SK-MEL-5 (cell line): ENCODE results near the gene PRR16. TPM values are rescaled to one million over a fixed set of nuclear protein-coding genes. Genes with fewer than 3 reads are reported as not detected.
A peak's percentile ranks its signal among the peaks of the same experiment; 100 is the strongest.
"Not testable (repeated sequence)": the region's sequence is repeated elsewhere in the genome, so short reads cannot be mapped to it uniquely, and the experiment has no call there.

ENCODE experiments used
- DNase-seq: peaks from one replicate; pipeline ENCODE4 v3.0.0-alpha.2; 2016; ENCODE audit warnings: low read depth, low spot score
- in situ Hi-C: cut with HindIII; loops from 2 replicates; pipeline ENCODE4 v1.10.0; 2016; ENCODE audit warnings: low sequenced_read_pairs, high pct_unique_total_duplicates, low pct_unique_long_range_greater_than_20kb
- total RNA-seq: library from RNA; depleted of rRNA; stranded (reverse); fragments of >200 nt; shearing (Covaris generic); gene quantifications from 2 replicates; pipeline ENCODE4 v1.2.3, GENCODE V29; 2014

Gene PRR16
- total RNA-seq, 1 experiment from 2014 or later = 1.5 TPM

- no peak for DNase-seq
- in situ Hi-C loops = no loop called here
Observed at GRCh38 chr5:120657104-120657503, 193.0 kb downstream of the PRR16 start.

GRCh38 chr5:120677481-120677880, 213.4 kb downstream of the PRR16 start:
- in situ Hi-C loops = no loop called here
- no peak for DNase-seq

DNA sequence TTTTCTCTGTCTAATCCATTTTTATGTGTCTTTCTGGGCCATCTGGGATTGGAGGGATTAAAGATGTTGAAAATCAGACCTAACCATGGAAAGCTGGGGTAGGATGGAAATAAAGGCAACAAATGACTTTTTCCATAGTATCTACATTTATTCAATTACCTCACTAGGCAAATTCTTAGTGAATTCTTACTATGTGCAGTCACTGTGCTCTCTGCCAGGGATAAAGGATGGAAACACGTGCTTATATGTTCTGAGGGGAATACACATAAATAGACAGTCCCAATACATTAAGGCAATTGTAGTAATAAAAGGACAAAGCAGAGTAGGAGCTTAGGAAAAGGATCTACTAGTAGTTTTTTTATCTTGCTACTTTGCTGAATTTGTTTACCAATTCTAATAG, 214.2 kb downstream of the PRR16 start:
- DNase-seq = no peak
- in situ Hi-C loops = no loop called here

GRCh38 chr5:120682851-120683250, 218.8 kb downstream of the PRR16 start:
- no peak for DNase-seq
- in situ Hi-C loops = no loop called here

DNA sequence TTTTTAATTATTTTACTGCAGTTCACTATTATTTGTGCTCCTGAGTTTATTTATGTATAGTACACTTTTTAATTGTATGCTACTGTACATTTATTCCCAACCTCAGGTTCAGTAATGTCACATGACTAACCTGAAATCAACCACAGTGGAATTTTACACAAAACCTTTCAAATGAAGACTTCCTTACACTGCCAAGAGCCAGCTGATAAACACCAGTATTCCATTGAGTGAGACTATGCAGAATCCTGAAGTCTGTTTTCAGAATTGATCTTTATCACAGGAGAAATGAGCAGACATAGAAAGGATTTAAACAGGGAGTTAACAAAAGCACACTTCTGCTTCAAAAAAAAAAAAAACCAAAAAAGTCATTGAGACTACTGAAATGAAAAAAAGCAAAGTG, 219.5 kb downstream of the PRR16 start:
- in situ Hi-C loops = no loop called here
- no peak for DNase-seq

DNA sequence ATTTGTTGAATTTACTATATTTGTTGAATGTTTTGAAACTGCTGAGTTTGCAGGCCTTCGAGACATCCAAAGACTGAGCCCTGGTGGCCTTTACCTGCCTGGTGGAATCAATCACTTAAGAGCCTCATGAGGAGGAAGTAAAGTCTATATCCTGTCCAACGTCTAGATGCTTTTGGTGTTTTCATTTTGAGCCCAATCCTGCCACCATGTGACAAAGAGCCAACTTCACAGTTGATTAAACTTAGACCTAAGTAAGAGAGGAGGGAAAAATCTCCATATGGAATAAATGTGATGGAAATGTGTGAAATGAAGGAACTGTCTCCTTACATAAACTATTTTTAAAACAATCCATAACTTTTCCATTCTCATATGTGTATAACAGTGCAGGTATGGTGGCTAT, 220.1 kb downstream of the PRR16 start:
- peak; percentile 45 for DNase-seq
- in situ Hi-C loops = no loop called here

- in situ Hi-C loops = no loop called here
- peak; percentile 47 for DNase-seq
Observed at GRCh38 chr5:120684749-120685415, 220.8 kb downstream of the PRR16 start.

- in situ Hi-C loops = no loop called here
- no peak for DNase-seq
Observed at GRCh38 chr5:120690621-120691407, 226.7 kb downstream of the PRR16 start.

- in situ Hi-C loops = no loop called here
- DNase-seq = no peak
Observed at GRCh38 chr5:120692325-120692724, 228.2 kb downstream of the PRR16 start.

GRCh38 chr5:120695368-120695880, 231.3 kb downstream of the PRR16 start:
- DNase-seq = no peak
- in situ Hi-C loops = no loop called here

GRCh38 chr5:120697147-120697546, 233.0 kb downstream of the PRR16 start:
- no peak for DNase-seq
- in situ Hi-C loops = no loop called here

GRCh38 chr5:120697670-120698327, 233.7 kb downstream of the PRR16 start:
- DNase-seq, in situ Hi-C loops: not testable (repeated sequence)

GRCh38 chr5:120700653-120701052, 236.6 kb downstream of the PRR16 start:
- DNase-seq, in situ Hi-C loops: not testable (repeated sequence)

DNA sequence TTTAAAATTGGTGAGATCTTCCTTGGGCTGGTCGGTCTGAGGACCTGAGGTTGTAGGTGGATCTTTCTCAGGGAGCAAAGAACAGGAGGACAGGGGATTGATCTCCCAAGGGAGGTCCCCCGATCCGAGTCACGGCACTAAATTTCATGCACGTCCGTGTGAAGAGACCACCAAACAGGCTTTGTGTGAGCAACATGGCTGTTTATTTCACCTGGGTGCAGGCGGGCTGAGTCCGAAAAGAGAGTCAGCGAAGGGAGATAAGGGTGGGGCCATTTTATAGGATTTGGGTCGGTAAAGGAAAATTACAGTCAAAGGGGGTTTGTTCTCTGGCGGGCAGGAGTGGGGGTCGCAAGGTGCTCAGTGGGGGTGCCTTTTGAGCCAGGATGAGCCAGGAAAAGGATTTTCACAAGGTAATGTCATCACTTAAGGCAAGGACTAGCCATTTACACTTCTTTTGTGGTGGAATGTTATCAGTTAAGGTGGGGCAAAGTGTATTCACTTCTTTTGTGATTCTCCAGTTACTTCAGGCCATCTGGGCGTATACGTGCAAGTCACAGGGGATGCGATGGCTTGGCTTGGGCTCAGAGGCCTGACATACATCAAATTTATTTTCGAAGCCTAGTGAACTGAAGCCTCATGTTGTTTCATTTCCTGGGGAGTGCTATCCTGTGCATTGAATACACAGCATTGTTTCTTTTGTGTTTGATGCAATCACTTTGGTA, 238.9 kb downstream of the PRR16 start:
- DNase-seq, in situ Hi-C loops: not testable (repeated sequence)

DNA sequence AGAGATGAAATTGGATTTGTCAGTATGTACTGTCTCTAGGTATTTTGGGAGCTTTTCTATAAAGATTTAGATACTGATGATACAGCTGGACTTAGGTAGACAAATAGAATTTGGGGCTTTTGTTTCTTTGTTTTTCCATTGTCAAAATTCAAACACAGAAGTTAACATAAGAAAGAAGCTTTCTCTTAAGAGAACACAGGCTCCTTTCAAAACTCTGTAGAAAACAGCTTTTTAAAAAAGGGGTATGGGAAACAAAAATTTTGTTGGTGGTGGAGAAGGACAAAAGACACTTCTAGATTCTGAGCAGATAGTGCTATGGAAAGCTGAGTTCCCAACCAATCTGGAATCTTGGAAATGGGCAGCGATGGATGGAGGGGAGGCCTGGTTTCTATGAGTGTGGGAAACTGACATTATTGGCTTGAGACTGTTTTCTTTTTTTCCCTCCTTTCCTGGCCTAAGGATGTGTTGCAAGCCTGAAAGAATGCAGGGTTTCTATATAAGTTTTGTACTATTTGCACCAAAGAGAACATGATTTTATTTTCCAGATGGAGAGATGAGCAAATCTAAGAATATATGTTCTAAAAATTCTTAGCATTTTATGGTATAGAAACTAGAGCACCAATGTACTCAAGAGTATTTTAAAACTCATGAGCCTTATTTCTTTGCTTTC, 240.0 kb downstream of the PRR16 start:
- no peak for DNase-seq
- in situ Hi-C loops = no loop called here

DNA sequence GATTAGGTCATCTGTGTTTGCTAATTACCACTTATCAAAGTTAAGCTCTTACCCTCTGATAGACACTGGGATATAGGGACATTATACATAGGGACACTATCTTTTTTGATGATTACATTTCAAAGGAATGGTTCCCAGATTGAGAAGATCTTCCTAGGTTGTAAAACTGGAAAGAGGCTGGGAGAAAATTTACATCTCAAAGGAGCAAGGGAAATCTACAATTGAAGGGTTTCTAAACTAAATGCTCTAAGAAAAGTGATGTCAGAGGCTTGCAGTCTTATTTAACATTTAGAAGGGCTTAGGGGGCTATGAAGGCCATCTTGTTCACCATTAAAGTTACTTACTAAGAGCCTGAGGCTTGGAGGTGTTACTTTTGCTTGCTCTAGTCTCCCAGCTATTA, 242.8 kb downstream of the PRR16 start:
- no peak for DNase-seq
- in situ Hi-C loops = no loop called here

DNA sequence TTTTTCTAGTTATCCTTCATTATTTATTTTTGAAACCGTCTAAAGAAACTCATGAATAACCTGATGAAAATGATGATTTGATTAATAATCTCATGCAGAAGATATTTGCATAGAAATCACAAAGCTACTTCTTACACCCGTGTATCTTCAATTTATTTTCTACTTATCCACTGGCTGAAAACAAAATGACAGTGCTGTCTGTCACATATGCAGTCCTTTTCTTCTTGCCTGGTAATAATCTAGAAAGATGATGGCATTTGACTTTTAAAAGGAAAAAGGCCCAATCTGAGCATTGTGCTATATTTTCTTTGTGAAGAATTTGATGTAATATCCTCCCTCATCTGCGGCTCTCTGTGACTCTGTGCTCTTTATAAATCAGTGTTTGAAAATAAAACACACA, 253.3 kb downstream of the PRR16 start:
- in situ Hi-C loops = no loop called here
- no peak for DNase-seq
